Heart left ventricle (tissue), 16 donors: Measurements from ENCODE around the gene ASB10. TPM values are rescaled to one million over a fixed set of nuclear protein-coding genes. Genes with fewer than 3 reads are reported as not detected.

ENCODE experiments used
- ATAC-seq, 4 donors: fragments of 200-7000 bp; cut with Tn5 transposase; one replicate each; pipeline ENCODE4 v1.9.1; 2020 to 2022; ENCODE audit warnings: moderate library complexity in 4 of 4, mild to moderate bottlenecking in 3 of 4, moderate number of reproducible peaks in 1 of 4
- DNase-seq, 5 donors: peaks; one replicate each; pipeline ENCODE4 v3.0.0-alpha.2; 2020
- H3K27ac ChIP-seq, 12 donors: fragments of 200-600 bp; sonication (generic) in 4 of 12; one replicate each; pipeline versions ENCODE4 v1.5.0 to v1.8.0; 2016 to 2022; ENCODE audit warnings: mild to moderate bottlenecking in 2 of 12
- H3K27me3 ChIP-seq, 9 donors: fragments of 200-600 bp; sonication (generic) in 2 of 9; one replicate each; pipeline versions ENCODE4 v1.5.1 to v1.8.0; 2016 to 2022; ENCODE audit warnings: mild to moderate bottlenecking in 3 of 9
- H3K36me3 ChIP-seq, 9 donors: fragments of 200-600 bp; sonication (generic) in 2 of 9; one replicate each; pipeline versions ENCODE4 v1.5.0 to v1.8.0; 2018 to 2022; ENCODE audit warnings: mild to moderate bottlenecking in 2 of 9
- H3K4me1 ChIP-seq, 12 donors: fragments of 200-600 bp; sonication (generic) in 4 of 12; one replicate each; pipeline versions ENCODE4 v1.5.0 to v1.8.0; 2016 to 2022; ENCODE audit warnings: mild to moderate bottlenecking in 3 of 12
- H3K4me3 ChIP-seq, 12 donors: fragments of 200-600 bp; sonication (generic) in 4 of 12; one replicate each; pipeline versions ENCODE4 v1.5.0 to v1.8.0; 2017 to 2022; ENCODE audit warnings: mild to moderate bottlenecking in 9 of 12, moderate library complexity in 4 of 12
- H3K9me3 ChIP-seq, 12 donors: fragments of 200-600 bp; sonication (generic) in 4 of 12; one replicate each; pipeline versions ENCODE4 v1.5.0 to v1.8.0; 2016 to 2022; ENCODE audit warnings: mild to moderate bottlenecking in 1 of 12
- POLR2A ChIP-seq, 2 donors: fragments of 450-650 bp; IDR thresholded peaks; one replicate each; pipeline ENCODE4 v1.6.1; 2017; ENCODE audit warnings: antibody characterized with exemption in 2 of 2, mild to moderate bottlenecking in 2 of 2, moderate library complexity in 2 of 2
- WGBS, 4 donors: extraction: QIAGEN DNeasy Blood & Tissue Kit in 2 of 4; methylation state at CpG; one replicate each; pipeline versions ENCODE4 v1.1.5 to v1.1.7; 2013 to 2018; 5-methylcytosine and 5-hydroxymethylcytosine counted together
- intact Hi-C, 10 donors: fragments of 100-400 bp; cut with DNase I; formaldehyde crosslinking; loops; one replicate each; pipeline versions ENCODE4 v1.11.1 to v1.14.2; 2022
- polyA plus RNA-seq, 2 donors: library from polyadenylated mRNA; stranded (reverse); fragments of 200-250 nt; gene quantifications; one replicate each; pipeline ENCODE4 v1.2.3, GENCODE V29; 2013
- total RNA-seq, 9 donors: library from RNA; depleted of rRNA in 2 of 9; stranded (reverse); fragments of >200 nt in 2 of 9; fragmentation: NEBNext Ultra II Directional in 3 of 9; extraction: Animal tissue kit (Norgen Biotek cat#: 25700) in 3 of 9; gene quantifications; one replicate each; pipeline versions ENCODE4 v1.1.0 to v1.2.4, GENCODE V29; 2016 to 2023
- TF ChIP-seq, protein P1 (sequence below), 12 donors: fragments of 200-600 bp; sonication (generic) in 4 of 12; IDR thresholded peaks; one replicate each; pipeline versions ENCODE4 v1.5.0 to v1.8.0; 2018 to 2022; ENCODE audit warnings: antibody characterized with exemption in 12 of 12, mild to moderate bottlenecking in 5 of 12
- donor health status: ischemic (EF 13 %, LVEDD 7.1; RV severe dilation, severe dysfunction).
- donor health status: healthy with polysubstance abuse.
- donor health status: DM: no; HTN: yes; CAD: no.
- donor health status: DM: no; HTN: no; CAD: no.
- donor health status: ischemic (EF 25% LVEDD 6.9; RV normal size, moderate dysfunction).
- donor health status: ischemic (EF 25% LVEDD 5.7; RV mildly dilated, moderate dysfunction).
- donor health status: healthy.
- donor health status: DM: yes; HTN: yes; CAD: no.
- donor health status: ischemic (EF 35%, LVEDD 5.7; RV mildly dilated, moderate dysfunction).
- donor health status: nonischemic (EF 11% LVEDD 7.7; RV severe dilation, severe dysfunction).
- donor health status: DM: yes; HTN: yes; CAD: no.
- donor health status: PGD.
- donor health status: ischemic (EF 29% LVEDD 5.4; RV normal size, mild dysfunction).
- donor health status: nonischemic (EF 23%, LVEDD 6.1; RV moderate dilation, normal function).

ASB10 gene
- total and polyA plus RNA-seq, 11 donors: 6.9 to 37.1 (median 25.5) TPM

DNA sequence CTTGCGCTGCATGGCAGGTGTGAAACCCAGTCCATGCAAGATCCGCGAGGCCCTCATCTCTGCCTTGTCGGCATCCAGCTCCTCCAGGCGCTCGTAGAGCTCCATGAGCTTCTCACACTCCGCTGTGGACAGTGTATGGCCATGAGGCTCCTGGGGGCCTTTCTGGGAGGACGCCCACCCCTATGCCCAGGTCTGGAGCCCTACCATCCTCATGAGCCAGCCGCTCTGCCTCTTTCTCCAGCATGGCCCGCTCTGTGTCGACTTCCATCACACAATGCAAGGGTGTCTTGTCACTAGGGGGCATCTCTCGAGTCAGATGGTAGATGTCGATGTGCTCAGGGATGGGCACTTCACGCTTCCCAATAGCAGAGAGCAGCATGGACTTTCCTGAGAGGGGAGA, 36.7 kb upstream of the ASB10 start:
- TF ChIP-seq POLR2A (IDR thresholded peaks at IDR 0.05): no peak
- TF ChIP-seq, protein P1, sequence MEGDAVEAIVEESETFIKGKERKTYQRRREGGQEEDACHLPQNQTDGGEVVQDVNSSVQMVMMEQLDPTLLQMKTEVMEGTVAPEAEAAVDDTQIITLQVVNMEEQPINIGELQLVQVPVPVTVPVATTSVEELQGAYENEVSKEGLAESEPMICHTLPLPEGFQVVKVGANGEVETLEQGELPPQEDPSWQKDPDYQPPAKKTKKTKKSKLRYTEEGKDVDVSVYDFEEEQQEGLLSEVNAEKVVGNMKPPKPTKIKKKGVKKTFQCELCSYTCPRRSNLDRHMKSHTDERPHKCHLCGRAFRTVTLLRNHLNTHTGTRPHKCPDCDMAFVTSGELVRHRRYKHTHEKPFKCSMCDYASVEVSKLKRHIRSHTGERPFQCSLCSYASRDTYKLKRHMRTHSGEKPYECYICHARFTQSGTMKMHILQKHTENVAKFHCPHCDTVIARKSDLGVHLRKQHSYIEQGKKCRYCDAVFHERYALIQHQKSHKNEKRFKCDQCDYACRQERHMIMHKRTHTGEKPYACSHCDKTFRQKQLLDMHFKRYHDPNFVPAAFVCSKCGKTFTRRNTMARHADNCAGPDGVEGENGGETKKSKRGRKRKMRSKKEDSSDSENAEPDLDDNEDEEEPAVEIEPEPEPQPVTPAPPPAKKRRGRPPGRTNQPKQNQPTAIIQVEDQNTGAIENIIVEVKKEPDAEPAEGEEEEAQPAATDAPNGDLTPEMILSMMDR (IDR thresholded peaks at IDR 0.05): no peak
- no peaks in the 10 kb centered on the region for H3K27me3 ChIP-seq
- no peak for ATAC-seq
- 90 to 93% (median 91%) methylated on average over 8 to 14 of the region's 14 CpGs for WGBS, 4 donors
- no peaks in the 10 kb centered on the region for H3K9me3 ChIP-seq
- H3K4me3 ChIP-seq: no peak overlapping the region
- intact Hi-C loops: loop anchor here in 1 of 10 donors (10.0 kb wide), 1 partner anchor 169 kb away; the partner anchor contains the start of genes CDK5 and SLC4A2
- DNase-seq: no peak
- H3K27ac ChIP-seq: no peak overlapping the region
- H3K36me3 ChIP-seq: peaks cover 0 to 69% (median 63%) of the 10 kb centered on the region in 9 donors
- H3K4me1 ChIP-seq: peaks cover 3 to 26% (median 20%) of the 10 kb centered on the region in 12 donors

DNA sequence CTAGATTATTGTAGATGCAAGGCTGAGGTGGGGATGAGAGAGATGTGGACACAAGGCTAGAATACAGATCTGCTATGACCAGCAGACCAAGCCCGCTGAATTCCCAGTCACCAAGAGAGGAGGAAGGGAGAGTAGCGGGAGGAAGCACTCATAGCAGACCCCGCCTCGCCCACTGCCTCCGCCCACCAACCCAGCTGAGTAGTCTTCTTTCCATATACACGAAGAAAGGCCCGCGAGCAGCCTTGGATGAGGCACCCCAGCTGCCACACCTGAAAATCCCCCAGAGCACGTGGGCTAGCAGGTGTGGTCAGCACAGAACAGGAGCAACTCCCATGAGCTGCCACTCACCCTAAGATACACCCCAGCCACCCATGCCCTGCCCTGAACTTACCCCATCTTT, 31.1 kb upstream of the ASB10 start:
- Histone ChIP-seq H3K4me1 (no peaks in the 10 kb centered on the region), H3K9me3 (no peaks in the 10 kb centered on the region), H3K27ac (no peak overlapping the region), H3K4me3 (no peak overlapping the region), H3K27me3 (no peaks in the 10 kb centered on the region), H3K36me3 (peaks cover 3 to 100% (median 100%) of the 10 kb centered on the region in 9 donors)
- no peak for ATAC-seq
- TF ChIP-seq, protein P1 (IDR thresholded peaks at IDR 0.05): no peak
- no peak for TF ChIP-seq POLR2A (IDR thresholded peaks at IDR 0.05)
- 91 to 98% (median 96%) methylated on average over 9 of the region's 9 CpGs for WGBS, 4 donors
- intact Hi-C loops: no loop called here
- DNase-seq: no peak

DNA sequence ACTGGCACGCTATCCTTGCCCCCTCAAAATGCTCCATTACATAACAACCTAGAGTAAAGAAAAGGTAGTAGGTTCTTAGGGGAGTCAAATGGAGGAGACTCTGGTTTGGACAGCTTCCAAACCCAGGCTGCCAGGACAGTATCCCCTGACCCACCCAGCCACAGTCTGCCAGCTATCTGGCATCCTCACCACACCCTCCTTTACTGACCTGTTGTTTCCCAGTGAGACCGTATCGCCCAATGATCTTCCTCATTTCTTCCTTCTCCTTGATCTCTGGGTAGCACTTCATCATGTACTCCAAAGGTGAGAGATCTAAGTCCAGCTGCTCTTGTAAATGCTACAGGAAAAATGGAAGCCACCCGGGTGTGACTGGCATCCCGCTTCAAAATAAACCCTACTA, 28.3 kb upstream of the ASB10 start:
- DNase-seq (no peak), ATAC-seq (no peak)
- Histone ChIP-seq H3K4me1 (no peaks in the 10 kb centered on the region), H3K27ac (no peak overlapping the region), H3K36me3 (peaks cover 3 to 87% (median 82%) of the 10 kb centered on the region in 9 donors), H3K4me3 (no peak overlapping the region), H3K9me3 (no peaks in the 10 kb centered on the region), H3K27me3 (no peaks in the 10 kb centered on the region)
- intact Hi-C loops: no loop called here
- TF ChIP-seq, protein P1 (IDR thresholded peaks at IDR 0.05): no peak
- no peak for TF ChIP-seq POLR2A (IDR thresholded peaks at IDR 0.05)
- WGBS, 4 donors: 97 to 100% (median 98%) methylated on average over 5 of the region's 5 CpGs

DNA sequence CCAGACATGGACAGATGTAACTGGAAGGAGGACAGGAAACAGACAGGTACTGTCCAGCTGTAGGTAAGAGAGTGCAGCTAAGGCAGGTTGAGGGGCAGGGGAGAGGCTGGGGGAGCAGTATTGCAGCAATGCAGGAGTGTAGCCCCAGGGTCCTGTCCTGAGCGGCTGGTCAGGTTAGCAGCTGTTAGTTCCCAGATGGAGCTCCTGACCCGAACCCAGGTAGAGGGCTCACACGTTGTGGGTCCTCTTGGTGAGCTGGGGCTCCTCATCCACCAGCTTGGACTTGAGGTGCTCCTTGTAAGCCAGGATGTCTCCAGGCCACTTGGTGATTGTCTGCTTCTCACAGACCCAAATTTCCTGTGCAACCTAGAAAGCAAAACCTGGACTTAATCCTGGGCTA, 26.8 kb upstream of the ASB10 start:
- no peaks in the 10 kb centered on the region for H3K9me3 ChIP-seq
- H3K4me3 ChIP-seq: no peak overlapping the region
- WGBS, 4 donors: 80 to 87% (median 83%) methylated on average over 2 to 3 of the region's 3 CpGs

More for the DNA sequence above, 26.8 kb upstream of the ASB10 start:
- Histone ChIP-seq H3K27ac (no peak overlapping the region), H3K27me3 (no peaks in the 10 kb centered on the region), H3K4me1 (no peaks in the 10 kb centered on the region), H3K36me3 (peaks cover 3 to 71% (median 66%) of the 10 kb centered on the region in 9 donors)
- intact Hi-C loops: no loop called here
- no peak for DNase-seq
- no peak for TF ChIP-seq POLR2A (IDR thresholded peaks at IDR 0.05)
- TF ChIP-seq, protein P1 (IDR thresholded peaks at IDR 0.05): no peak
- no peak for ATAC-seq
